Amniotic stem cell (primary cell): ENCODE results near the gene TNFSF4.
A peak's percentile ranks its signal among the peaks of the same experiment; 100 is the strongest.

ENCODE experiments used
- DNase-seq: peaks from one replicate; lab custom pipeline; 2025; lab: John Stamatoyannopoulos, UW

TNFSF4 gene

DNA sequence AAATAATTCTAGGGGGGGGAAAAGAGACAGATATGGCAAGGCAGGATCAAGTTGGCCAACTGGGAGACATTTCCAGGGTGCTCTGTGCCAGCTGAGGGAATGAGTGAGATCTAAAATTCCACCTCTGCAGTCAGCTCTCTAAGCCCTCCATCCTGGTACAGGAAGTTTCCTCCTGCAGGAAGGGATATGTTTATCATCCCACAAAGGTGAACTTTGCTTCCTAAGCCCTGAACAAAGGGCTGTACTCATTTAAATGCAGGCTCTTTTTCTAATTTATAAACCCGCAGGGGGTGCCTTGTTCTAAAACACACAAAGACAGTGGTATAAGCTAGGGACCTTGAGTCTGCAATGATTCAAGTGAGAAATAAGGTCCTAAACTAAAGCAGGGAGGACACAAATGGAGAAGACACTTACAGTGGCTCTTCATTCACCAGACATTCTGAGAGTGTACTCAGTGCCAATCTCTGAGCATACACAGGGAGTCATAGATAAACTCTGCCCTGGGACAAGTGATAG is 3.6 kb upstream of the TNFSF4 start:
- no peak for DNase-seq

DNA sequence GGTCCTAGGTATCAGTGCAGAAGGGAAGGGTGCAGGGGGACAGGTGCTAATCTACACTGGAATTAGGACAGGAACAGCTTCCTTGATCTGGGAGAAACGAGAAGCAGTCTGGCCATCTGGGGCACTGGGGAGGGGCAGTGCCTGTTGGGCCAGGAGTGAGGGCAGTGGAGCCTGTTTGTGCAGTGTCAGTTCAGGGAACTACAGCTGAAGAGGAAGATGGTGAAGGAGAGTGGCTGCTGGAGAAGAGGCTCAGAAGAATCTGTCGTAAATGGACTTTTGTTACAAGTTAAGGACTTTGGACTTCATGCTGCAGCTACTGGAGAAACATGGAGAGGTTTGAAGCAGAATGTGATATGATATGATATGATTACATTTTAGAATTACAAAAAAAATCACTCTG is 3.2 kb upstream of the TNFSF4 start:
- DNase-seq: no peak

DNA sequence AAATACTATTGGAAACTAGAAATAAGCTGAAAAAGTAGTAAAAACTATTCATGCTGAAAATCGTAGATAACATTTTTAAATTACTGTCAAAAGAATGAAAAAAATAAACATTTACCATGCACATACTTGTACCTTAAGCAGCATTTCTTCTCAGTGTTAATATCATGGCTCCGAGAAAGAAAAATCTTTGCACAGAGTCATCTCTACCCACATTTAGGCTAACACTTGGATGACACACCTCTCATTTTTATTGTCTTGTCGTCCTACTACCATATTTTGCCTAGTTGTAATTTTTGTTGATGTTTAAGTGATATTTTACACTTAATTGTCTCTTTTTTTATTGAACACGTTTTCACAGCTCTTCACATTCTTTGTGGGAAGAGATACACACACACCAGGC is 1.7 kb upstream of the TNFSF4 start:
- DNase-seq: no peak

DNA sequence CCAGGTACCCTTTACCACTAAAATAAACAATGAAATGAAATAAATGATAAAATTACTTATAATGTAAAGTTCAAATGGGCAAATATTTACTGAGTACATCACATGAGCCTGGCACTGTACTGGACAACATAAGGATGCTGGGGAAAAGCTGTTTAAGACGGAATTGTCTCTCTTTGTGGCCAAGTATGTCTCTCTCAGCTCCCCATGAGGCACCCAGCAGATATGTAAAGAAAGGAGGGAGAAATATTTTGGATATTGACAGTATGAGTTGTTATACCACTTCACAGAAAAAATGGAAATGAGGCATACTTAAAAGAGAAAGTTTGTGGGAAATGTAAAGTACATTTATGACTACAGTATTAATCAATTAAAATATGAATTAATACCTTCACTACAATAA is 1.0 kb upstream of the TNFSF4 start:
- DNase-seq: no peak

DNA sequence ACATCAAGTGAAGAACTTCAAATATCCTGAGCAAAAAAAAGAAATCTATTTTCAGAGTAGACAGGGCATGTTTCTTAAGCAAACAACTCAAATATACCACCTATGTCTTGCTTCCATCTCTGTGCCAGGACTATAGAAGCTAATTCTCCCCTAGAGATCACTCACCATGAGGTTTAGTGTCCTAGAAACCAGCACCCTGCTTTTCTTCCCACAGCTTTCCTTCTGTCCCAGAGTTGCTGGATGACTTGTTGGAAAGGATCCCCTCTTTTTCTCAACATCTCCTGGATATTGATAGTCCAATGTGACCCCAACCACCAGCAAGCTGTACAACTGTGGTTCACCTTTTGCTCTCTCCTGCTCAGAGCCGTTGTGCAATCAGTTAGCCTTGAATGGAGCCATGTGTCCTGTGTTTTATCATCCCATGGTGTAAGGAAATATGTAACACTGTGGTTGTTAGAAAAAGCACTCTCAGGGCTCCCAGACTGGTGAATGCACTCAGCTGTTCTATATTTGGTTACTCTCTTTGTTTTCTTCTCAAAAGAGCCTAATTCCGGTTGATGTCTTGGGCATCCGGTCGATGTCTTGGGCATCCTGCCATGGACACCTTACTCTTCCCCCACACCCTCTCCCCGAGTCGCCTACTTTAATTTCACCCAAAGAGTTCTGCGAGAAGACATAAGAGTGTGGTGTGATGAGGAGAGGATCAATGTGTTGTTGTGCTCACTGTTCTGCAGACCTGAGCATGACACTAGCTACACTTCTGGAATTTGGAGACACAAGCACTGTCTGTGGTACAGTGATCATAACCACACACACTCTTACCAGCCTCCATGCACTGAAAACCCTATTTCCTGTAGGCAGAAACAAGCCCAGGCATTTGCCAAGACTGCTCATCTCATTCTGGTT is 1.7 kb downstream of the TNFSF4 start:
- DNase-seq: no peak

DNA sequence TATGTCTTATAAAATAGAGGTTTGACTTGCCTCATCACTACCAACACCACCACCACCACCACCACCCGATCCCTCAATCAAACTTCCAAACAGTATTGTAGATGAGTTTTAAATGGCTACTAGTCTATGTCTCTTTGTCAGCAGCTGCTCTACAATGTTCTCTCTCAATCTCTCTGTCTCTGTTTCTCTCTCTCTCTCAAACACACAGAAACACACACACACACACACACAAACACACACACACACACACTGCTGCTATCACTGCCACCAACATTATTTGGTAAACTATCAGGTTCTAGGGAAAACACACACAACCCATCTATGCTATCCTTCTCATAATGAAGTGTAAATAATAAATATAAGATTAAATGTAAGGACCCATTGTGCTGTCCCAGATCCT is 2.4 kb downstream of the TNFSF4 start:
- no peak for DNase-seq

DNA sequence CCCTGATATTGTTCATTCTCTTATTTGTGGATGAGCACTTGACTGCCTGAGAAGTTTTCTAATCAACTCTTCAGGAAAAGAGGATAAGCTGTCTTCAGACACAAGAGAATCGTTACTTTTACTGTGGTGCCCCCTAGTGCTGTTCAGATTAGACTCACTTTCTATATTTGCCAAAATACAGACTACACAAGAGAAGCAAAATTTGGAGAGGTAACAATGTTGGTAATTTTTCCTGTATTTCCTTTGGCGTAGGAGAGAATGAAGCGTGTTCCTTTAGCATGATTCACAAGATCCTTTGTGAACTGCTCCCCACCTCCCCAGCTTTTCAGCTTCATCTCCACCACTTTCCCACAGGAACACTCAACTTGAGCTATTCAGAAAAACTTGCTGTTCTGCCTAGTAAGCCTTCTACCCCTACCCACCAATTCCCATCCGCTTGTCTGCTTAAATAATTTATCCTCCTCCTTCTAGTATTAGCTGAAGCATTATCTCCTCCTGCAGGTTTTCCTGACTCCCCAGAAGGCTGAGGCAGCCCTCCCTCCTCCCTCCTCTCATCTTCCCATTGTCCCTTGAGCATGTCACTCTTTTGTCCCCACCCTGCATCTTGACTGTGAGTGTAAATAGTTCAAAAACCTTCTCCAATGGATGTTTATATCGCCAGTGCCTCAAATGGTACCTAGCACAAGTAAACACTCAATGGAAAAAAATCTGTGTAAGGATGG is 4.5 kb downstream of the TNFSF4 start:
- DNase-seq: peak; percentile 71

DNA sequence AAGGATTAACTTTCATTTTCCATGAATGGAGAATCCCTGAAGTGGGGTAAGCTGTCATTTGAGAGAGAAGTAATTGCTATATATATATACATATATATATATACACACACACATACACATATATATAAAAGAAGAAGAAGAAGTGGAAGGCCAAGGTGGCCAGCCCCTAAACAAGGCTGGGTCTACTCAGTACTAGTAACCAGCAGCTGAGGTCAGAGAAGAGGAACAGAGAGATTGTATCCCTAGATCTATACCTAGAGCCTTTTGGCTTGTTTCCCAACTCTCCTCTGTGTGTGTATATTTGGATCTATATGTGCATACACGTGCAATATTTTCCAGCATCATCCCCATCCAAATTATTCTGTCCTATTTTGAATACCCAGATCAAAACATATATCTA is 5.2 kb downstream of the TNFSF4 start:
- no peak for DNase-seq

DNA sequence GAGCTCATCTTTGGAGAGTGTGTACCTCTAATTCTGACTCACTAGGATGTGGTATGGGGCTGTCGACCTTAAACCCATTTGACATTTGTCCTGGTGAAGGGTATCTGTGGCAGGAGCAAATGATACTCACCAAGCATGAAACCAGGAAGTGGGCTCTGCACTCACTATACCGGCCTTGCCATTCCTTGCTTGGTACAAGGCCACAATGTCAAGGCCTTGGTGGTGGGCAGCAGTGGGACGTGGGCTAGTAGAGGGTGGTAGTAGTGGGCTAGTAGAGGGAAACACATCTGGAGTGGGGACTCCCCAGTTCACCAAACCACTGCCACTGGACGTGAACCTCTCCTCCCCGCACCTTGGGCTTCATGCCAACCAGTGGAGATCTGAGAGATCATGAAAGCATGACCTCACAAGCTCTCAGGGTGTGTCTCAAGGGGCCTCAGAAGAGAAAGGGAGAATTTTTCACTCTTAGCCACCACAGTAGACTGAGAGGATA is 11.5 kb downstream of the TNFSF4 start:
- no peak for DNase-seq

DNA sequence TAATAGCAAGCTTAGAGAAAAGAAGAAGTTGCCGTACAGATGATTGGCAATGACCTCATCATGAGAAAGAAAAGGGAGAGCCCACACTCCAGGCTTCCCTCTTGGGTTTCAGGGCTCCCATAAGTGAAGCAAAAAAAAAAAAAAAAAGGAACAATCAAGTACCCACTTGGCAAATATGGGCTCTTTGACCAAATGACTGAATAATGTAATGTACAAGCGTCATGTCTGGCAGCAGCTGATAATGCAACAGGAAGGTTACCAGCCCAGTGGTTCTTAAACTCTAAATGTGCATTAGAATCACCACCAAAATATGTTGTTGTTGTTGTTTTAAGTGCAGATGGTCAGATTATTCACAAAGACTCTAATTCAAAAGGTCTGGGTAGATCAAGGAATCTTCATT is 13.5 kb downstream of the TNFSF4 start:
- DNase-seq: no peak

DNA sequence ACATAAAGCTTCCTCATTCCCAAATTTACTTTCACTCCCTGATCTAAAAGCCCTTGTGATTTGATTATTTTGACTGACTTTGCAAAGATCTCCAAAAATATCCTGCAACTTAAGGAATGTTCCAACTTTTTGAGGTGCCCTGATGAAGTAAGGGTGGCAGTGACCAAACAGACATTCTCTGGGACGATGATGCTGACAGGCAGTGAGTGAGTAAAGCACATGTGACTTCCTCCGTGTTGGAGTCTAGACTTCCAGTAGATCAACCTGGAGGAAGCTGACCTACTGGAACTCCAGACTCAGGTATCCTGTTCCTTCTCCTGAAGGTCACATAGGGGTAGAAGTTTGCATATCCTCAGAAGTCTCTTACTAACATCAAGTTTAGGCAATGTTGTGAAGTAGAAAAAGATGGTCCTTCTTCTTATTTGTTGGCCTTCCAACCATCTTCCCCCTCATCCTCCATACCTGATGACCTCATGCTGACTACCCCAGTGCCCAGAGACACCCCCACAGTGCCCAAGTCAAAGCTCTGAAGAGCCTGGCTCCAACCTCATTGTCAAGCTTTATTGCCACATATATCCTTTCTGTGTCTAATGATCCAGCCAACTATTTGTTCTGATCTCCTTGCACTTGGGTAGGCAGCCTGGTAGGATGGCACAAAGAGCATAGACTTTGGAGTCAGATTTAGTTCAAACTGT is 16.0 kb downstream of the TNFSF4 start:
- DNase-seq: no peak

DNA sequence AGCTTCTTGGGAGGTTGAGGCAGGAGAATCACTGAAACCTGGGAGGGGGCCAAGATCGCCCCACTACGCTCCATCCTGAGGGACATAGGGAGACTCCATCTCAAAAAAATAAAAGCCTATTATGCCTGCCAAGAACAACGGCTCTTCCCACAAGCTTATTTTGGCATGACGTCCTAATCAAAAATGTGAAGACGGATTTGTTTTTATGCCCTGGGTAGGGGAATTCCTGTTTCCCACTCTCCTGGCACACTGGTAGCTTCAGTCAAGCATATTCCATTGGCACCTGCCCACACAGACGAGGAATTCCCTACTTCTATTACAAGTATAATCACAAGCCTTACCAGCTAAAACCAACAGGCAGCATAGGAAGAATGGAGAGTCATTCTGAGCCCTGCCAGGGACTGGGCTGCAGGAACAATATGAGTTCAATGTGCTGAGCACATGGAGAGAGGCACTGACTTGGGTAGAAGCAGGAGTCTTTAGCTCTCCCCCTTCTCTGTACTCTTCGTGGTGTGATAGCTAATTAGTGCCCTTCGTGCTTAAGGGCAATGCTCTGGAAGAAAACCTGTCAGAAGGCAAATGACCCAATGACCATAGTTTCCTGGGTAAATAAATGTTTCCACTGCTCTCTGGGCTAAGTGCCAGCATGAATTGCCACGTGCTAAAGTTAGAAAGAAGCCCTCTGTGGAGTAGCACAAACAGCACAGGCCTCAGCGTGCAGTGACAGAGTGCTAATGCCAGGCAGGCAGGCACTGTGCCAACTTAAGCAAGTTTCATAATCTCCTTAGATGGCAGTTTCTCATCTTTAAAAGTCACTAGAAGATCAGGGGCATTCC is 16.8 kb downstream of the TNFSF4 start:
- DNase-seq: no peak

DNA sequence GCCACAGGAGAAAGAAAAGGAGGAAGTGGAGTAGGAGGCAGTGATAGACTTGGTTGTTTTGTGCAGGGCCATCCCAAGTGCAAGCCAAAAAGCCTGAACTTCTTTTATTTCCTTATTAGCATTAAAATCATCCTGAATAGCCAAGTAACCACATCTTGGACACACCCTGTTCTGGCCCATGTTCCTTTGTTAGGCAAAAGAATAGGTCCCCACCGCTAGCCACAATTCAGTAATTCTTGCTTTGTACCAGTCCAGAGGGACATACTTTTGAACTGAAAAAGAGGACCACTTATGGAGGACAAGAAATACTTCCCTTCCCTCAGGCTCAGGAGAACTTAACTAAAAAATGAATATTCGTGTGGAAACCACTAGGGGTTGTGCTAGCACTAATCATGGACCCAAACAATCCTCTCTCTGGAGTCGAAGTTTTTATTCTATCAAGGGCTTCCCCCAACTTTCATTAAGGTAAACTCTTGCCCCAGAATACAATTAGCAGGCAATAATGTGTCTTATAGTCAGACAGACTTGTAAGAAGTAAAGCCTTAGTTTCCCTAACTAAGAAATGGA is 19.4 kb downstream of the TNFSF4 start:
- DNase-seq: no peak

DNA sequence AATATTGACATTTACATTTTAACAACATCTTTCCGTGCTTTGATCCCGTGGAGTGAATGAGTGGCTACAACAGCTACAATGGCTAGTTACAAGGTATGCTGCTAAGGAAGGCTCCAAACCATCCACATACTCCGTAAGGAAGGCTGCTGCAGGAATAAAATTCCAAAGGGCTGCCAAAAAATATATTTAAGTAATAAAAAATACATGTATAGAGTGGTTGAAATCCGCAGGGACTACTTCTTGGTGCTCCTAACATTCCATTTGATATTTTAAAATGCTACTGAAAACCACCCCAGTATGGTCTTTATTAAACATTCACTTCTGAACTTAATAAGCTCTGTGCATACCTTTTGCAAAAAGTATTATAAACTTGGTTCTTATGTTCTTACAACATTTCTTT is 25.3 kb downstream of the TNFSF4 start:
- no peak for DNase-seq

DNA sequence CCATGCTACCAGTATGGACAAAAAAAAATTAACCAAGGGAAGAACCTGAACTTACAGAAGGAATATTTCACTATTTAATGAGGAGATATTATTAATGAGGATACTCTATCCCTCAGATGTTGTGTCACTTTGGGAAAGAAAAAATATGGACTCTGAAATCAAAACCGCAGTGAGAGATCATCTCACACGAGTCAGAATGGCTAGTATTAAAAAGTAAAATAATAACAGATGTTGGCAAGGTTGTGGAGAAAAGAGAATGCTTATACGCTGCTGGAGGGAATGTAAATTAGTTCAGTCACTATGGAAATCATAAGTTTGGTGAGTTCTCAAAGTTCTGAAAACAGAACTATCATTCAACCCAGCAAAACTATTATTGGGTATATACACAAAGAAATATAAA is 30.9 kb downstream of the TNFSF4 start:
- DNase-seq: no peak

DNA sequence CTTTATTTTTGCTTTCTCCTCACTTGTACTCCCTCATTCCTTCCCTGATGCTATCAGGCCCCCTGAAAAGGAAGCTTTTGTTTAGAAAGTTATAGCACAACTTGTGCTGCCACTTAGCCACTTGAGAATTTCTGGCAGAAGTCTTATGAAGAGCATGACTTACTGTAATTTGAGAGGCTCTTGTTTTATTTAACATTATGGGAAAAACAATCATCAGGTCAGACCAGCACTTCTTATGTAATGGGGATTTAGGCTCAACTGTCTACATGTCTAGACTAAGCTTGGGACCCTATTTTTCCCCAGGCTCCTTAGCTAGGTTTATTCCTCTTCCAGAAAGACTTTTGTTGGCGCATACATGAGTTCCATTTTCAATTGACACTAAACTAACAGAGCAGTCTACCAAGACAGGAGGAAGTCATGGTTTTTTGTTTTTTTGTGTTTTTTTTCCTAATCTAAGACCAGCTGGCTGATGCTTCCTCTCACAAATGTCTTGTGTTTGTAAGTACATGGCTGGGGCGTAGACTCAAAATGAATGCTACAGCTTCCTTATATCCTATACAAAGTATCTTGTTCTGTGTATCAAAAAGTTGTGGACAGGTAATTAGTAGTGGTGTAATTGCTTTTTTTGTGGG is 31.5 kb downstream of the TNFSF4 start:
- DNase-seq: no peak

DNA sequence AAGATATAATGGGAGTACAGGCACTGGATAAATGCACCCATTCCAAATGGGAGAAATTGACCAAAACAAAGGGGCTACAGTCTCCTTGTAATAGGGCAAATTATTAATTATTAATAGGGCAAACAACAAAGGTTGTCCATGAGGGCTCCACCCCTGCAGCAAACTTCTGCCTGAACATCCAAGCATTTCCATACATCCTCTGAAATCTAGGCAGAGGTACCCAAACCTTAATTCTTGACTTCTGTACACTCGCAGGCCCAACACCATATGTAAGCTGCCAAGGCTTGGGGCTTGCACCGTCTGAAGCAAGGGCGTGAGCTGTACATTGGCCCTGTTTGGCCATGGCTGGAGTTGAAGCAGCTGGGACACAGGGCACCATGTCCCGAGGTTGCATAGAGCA is 33.7 kb downstream of the TNFSF4 start:
- no peak for DNase-seq

DNA sequence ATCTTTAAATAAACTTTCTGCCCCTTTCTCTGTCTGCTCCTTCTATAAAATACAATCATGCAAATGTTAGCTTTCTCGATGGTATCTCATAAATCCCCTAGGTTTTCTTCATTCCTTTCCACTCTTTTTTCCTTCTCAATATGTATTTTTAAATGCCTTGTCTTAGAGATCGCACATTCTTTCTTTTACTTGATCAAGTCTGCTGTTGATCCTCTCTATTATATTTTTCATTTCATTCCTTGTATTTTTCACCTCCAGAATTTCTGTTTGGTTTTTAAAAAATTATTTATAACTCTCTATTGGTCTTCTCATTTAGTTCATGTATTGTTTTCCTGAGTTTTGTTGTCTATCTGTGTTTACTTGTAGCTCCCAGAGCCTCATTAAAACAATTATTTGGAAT is 36.0 kb downstream of the TNFSF4 start:
- no peak for DNase-seq

DNA sequence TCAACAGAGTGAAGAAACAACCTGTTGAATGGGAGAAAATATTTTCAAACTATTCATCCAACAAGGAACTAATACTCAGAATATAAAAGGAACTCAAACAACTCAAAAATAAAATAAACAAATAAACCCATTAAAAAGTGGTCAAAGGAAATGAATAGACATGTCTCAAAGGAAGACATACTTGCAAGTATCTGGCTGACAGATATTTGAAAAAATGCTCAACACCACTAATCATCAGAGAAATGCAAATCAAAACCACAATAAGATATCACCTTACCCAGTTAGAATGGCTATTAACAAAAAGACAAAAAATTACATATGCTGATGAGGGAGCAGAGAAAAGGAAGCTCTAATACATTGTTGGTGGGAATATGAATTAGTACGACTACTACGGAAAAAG is 38.2 kb downstream of the TNFSF4 start:
- no peak for DNase-seq

DNA sequence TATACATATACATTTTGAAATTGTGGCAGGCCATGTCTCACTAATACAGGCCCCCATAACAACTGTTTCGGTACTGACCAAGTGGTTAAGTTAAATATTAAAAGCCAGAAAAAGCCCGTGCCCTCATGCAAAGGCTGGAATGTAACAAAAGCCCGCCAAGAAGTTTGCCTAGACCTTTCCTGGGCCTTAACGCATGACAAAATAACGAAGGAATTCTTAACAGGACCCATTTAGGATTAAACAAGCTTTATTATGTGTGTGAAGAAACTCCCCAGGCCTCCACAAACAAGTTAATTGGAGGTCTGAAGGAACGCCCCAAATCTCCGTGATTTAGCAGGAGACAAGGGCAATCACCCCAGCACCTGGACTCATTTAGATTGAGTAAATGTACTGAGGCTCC is 42.4 kb downstream of the TNFSF4 start:
- DNase-seq: no peak

DNA sequence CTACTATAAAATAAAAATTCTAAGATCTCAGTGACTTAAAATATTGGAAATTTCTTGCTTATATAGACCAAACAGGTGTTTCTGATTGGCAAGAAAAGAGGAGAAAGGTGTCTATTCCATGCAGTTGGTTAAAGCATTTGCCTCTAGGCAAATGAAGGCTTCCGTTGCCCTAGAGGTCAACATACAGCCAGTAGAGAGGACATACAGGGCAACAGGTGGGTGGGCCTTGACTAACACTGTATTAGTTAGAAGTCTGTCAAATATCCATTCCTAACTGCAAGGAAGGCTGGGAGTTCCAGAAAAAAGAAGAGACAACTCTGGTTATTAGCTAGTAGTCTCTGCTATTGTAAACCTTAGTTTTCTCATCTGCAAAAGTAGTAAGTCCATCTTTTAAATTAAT is 43.0 kb downstream of the TNFSF4 start:
- DNase-seq: no peak
